Measurements from ENCODE around the gene BRD3OS. TPM values are rescaled to one million over a fixed set of nuclear protein-coding genes. Genes with fewer than 3 reads are reported as not detected.

The BRD3OS gene
- total and polyA plus RNA-seq, 2 of the 4 experiments (the other 2 are of a cell fraction), result 15.8 to 20.7 TPM

DNA sequence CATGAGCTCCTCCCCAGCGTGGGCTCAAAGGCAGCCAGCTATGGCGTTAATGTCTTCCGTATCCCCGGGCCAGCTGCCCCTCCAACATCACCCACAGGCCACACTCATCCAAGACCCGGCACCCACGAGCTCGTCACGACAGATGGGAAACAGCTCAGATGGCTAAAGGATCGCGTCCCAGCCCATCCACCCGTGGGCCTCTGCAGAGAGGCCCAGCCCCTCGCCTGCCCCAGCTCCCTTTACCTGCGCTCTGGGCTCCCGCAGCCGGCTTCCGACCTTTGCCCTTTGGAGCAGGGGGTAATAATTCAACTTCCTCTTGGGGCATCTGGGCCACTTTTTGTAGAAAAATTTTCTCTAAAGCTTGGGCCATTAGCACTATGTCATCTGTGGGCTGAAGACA is 26.0 kb downstream of the BRD3OS start:
- Histone ChIP-seq H3K9me3 (ENCODE audit: control insufficient read depth, insufficient read depth, low read length) (no peaks in the 10 kb centered on the region), H2BK20ac (ENCODE audit: low read depth, low read length) (no peak overlapping the region), H3K9me1 (ENCODE audit: insufficient read depth, low read length) (no peaks in the 10 kb centered on the region; the same call in 1 of the 2 replicates), H3K4me1 (ENCODE audit: control insufficient read depth, insufficient read depth, low read length) (peaks cover 7% of the 10 kb centered on the region), H2AK9ac (replicated peaks; ENCODE audit: low read depth, low read length, poor library complexity) (no peak overlapping the region), H3K4me3 (ENCODE audit: insufficient read depth, low read depth, low read length) (no peak overlapping the region), H2AK5ac (ENCODE audit: low read depth, low read length) (no peak overlapping the region), H3K36me3 (ENCODE audit: control insufficient read depth, insufficient read depth, low read length) (peaks cover 49% of the 10 kb centered on the region), H2BK15ac (ENCODE audit: low read depth, low read length) (no peak overlapping the region), H2BK120ac (ENCODE audit: low read depth, low read length) (no peak overlapping the region), H3K27ac (ENCODE audit: insufficient read depth, low read length) (no peak overlapping the region), H3K14ac (replicated peaks; ENCODE audit: low read depth, low read length) (no peak overlapping the region), H4K91ac (ENCODE audit: insufficient read depth, low read depth, low read length) (no peak overlapping the region), H3K23ac (ENCODE audit: low read depth, low read length) (no peak overlapping the region), H3K79me1 (ENCODE audit: low read depth in 1 of 2, low read length in 2 of 2) (peaks cover 10 to 28% of the 10 kb centered on the region in 2 experiments), H3K18ac (ENCODE audit: low read depth, low read length) (no peak overlapping the region), H2BK5ac (ENCODE audit: low read depth, low read length, poor library complexity, severe bottlenecking) (no peak overlapping the region), H3K27me3 (ENCODE audit: control insufficient read depth, insufficient read depth, low read length) (no peaks in the 10 kb centered on the region), H3K9ac (ENCODE audit: low read depth, low read length) (no peak overlapping the region), H4K5ac (ENCODE audit: low read depth, low read length) (no peak overlapping the region), H2AFZ (replicated peaks; ENCODE audit: low read length, poor library complexity) (no peak overlapping the region), H4K20me1 (ENCODE audit: insufficient read depth, low read length) (peaks cover 27% of the 10 kb centered on the region), H3K4me2 (ENCODE audit: low read depth, low read length) (no peak overlapping the region), H3K56ac (ENCODE audit: extremely low read depth, insufficient read depth, low read length) (no peak overlapping the region), H3K4ac (ENCODE audit: low read depth, low read length) (no peak overlapping the region), H4K8ac (ENCODE audit: low read depth in 2 of 2, low read length in 2 of 2) (no peak overlapping the region)
- BruUV-seq (replicated peaks), result no TSS peak
- intact Hi-C loops (cut with micrococcal nuclease) (no loop called here), dilution Hi-C loops (cut with HindIII; ENCODE audit: low sequenced_read_pairs, unreplicated experiment) (no loop called here), in situ Hi-C loops (cut with MboI; ENCODE audit: low sequenced_read_pairs) (no loop called here)
- WGBS, 2 experiments (ENCODE audit: extremely low coverage in 2 of 2, insufficient read length in 1 of 2), result no CpG with 5 or more reads among the region's 16 CpGs
- POLR2A ChIA-PET (ENCODE audit: unreplicated experiment), result no interaction called here
- CTCF ChIA-PET, result no interaction called here
- TF ChIP-seq NFE2L2 (IDR thresholded peaks at IDR 0.05; ENCODE audit: low read depth, low read length) (no peak), BHLHE40 (IDR thresholded peaks at IDR 0.05; ENCODE audit: low read depth, low read length) (no peak), MAFK (IDR thresholded peaks at IDR 0.05; ENCODE audit: low read depth, low read length) (no peak), RFX5 (IDR thresholded peaks at IDR 0.05; ENCODE audit: low read depth, low read length) (no peak), RCOR1 (IDR thresholded peaks at IDR 0.05; ENCODE audit: insufficient replicate concordance, low read length) (no peak), FOS (IDR thresholded peaks at IDR 0.05; ENCODE audit: low read depth, low read length) (no peak), MXI1 (IDR thresholded peaks at IDR 0.05; ENCODE audit: borderline replicate concordance, low read depth, low read length) (no peak), MAZ (IDR thresholded peaks at IDR 0.05; ENCODE audit: borderline replicate concordance, low read depth, low read length) (no peak), CHD1 (IDR thresholded peaks at IDR 0.05; ENCODE audit: low read depth, low read length) (no peak), POLR2A (IDR thresholded peaks at IDR 0.05; ENCODE audit: low read depth, low read length) (no peak), RAD21 (IDR thresholded peaks at IDR 0.05; ENCODE audit: low read length) (no peak), CEBPB (IDR thresholded peaks at IDR 0.05; ENCODE audit: low read depth, low read length) (no peak), SMC3 (IDR thresholded peaks at IDR 0.05; ENCODE audit: low read depth, low read length) (no peak)
- TF ChIP-seq, protein P1, sequence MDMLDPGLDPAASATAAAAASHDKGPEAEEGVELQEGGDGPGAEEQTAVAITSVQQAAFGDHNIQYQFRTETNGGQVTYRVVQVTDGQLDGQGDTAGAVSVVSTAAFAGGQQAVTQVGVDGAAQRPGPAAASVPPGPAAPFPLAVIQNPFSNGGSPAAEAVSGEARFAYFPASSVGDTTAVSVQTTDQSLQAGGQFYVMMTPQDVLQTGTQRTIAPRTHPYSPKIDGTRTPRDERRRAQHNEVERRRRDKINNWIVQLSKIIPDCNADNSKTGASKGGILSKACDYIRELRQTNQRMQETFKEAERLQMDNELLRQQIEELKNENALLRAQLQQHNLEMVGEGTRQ (IDR thresholded peaks at IDR 0.05; ENCODE audit: low read depth, low read length), result no peak
- TF ChIP-seq, protein P2, sequence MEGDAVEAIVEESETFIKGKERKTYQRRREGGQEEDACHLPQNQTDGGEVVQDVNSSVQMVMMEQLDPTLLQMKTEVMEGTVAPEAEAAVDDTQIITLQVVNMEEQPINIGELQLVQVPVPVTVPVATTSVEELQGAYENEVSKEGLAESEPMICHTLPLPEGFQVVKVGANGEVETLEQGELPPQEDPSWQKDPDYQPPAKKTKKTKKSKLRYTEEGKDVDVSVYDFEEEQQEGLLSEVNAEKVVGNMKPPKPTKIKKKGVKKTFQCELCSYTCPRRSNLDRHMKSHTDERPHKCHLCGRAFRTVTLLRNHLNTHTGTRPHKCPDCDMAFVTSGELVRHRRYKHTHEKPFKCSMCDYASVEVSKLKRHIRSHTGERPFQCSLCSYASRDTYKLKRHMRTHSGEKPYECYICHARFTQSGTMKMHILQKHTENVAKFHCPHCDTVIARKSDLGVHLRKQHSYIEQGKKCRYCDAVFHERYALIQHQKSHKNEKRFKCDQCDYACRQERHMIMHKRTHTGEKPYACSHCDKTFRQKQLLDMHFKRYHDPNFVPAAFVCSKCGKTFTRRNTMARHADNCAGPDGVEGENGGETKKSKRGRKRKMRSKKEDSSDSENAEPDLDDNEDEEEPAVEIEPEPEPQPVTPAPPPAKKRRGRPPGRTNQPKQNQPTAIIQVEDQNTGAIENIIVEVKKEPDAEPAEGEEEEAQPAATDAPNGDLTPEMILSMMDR (conservative IDR thresholded peaks at IDR 0.05; ENCODE audit: low read depth, low read length), result no peak
- TF ChIP-seq, protein P3, sequence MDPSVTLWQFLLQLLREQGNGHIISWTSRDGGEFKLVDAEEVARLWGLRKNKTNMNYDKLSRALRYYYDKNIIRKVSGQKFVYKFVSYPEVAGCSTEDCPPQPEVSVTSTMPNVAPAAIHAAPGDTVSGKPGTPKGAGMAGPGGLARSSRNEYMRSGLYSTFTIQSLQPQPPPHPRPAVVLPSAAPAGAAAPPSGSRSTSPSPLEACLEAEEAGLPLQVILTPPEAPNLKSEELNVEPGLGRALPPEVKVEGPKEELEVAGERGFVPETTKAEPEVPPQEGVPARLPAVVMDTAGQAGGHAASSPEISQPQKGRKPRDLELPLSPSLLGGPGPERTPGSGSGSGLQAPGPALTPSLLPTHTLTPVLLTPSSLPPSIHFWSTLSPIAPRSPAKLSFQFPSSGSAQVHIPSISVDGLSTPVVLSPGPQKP (IDR thresholded peaks at IDR 0.05; ENCODE audit: borderline replicate concordance, low read depth, low read length), result no peak
- DNase-seq (no peak), ATAC-seq (ENCODE audit: low read depth) (no peak)
